Measurements from ENCODE around the gene FSTL4.

Gene FSTL4

DNA sequence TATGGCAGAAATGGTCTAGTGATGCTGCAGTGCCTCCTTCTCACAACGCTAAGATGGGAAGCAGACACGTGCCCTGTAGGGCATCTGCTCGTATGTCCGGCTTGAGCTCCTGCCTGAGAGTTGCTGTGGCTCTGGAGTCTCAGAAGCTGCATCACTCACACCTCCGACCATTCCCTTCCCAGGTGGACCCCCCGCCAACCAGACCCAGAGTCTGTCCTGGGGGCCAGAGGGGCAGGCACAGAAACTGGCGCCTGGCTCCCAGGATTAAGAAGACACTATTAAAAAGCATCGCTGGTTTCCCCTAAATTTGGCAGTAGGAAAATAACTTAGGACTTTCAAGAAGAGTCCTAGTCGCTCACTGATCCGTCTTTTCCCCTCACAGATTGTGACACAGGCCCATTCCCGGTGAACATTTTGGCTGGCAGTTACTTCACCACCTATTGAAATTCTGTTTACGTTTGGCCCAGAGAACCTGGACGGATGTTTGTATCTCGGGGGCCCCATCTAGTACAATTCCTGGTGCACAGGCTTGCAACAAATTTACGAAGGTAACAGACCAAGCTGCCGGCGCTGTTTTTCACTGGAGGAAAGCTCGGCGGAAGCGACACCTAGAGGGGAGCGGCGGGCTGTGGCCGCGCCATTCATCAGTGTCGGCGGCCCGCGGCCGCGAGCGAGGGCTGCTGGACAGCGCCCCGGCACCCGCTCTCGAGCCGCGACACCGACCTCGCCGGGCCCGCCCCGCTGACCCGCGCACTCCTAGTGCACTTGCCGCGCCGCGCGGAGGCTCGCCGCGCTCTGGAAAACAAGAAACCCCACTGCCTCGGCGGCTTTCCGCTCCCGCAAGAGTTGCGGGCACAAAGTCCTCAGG is 1.6 kb downstream of the FSTL4 start:
- peak; percentile 64 for DNase-seq (ENCODE audit: low spot score)

DNA sequence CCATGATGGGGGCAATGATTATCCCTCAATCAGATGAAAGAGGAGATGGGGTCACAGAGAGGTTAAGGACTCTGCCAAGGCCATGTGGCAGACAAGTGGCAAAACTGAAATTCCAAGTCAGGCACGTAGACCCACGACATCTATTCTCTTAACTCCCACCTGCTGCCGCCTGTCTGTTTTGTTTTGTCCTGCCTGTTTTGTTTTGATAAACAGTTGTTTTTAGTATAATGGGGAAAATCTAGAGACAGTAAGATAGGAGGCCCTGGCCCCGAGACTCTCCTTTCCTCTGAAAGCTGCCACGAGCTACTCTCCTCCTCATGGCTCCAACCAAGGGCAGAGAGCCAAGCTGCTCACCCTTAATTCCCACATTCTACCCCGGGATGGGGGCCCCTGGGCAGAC is 4.9 kb downstream of the FSTL4 start:
- DNase-seq (ENCODE audit: low spot score), result no peak

DNA sequence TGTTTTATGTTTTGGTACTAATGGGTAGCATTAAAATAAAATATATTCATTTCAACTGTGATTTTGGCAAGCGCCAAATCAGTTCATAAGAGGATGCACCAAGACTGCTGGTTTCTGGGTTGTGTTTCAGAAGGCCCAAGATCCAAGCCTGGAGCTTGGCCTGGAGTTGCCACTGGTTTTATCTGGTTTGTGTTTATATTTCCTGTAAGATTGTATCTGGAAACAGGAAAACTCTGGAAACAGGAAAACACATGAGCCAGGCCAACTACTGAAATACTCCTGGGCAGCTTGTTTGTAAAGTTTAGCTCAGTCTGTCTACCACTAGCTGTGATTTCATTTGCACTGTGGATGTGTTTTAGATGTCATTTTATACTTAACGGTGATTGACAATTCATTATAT is 5.5 kb downstream of the FSTL4 start:
- DNase-seq (ENCODE audit: low spot score), result no peak

DNA sequence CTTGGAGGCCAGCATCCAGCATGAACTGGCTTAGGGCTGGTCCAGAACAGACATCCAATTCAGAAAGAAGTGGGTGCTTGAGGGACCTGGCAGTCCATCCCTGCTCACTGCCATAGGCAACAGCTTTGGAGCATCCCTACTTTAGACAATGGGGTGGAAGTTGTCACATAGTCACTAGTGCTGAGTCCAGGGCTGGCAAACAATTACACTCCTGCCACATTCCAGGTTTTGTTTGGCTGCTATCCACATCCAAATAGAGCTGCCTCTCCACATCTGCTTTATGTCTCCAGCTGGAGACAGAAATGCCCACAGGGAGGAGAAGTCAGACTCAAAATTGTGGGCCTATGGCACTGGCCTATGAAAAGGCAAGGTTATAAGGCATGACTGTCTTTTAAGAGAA is 7.0 kb downstream of the FSTL4 start:
- no peak for DNase-seq (ENCODE audit: low spot score)

DNA sequence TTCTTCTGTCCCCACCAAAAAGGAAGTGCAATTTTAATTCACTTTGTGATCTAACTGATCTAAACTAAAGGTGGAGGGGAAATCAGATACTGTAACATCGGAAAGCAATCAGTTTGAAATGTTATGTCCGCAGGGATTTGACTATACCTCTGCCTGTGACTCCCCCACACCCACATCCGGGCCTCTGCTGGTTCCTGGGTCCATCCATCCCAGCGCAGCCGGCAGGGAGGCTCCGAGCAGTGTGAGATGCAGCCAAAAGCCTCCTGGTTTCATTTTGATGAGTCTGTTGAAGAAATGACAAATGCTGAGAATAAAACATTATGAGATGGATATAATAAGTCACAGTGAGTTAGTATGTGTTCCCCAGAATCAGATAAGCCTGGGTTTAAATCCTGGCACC is 8.6 kb downstream of the FSTL4 start:
- no peak for DNase-seq (ENCODE audit: low spot score)

DNA sequence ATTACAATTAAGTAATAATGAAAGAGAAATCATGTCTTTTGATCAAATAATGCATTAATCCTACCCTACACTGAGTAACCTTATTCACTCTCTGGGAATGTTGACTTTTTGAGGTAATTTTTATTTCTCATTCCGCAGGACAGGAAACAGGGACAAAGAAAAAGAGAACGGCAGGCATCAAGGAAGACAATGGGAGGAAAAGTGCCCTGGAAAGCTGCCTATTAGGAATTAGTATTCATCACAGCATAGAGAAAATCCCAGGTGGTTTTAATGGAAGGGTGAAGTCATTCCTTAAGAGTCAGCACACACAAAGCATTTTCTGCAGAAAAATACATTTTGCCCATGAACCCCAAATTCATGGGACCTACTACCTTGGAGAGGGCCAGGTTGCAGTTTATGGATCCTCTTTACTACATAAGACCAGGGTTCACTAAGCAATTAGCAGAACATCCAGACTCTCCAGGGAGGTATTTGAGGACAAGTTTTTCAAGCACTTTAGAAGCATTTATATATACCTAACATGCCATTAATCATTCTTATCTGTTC is 9.4 kb downstream of the FSTL4 start:
- no peak for DNase-seq (ENCODE audit: low spot score)

DNA sequence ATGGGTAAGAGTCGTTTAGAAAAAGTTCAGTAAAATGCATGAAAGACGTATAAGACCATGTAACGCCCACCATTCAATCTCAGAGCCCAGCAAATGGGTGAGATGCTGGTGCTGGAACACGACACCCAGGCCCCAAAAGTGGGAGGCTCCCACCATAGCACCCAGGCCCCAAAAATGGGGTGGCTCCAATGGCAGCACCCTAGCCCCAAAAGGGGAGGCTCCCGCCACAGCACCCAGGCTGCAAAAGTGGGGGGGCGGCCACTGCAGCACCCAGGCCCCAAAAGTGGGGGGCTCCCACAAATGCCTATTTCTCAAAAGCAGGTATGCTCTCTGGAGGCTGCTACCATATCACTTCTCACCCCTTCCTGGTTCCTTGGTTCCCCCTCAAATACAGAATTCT is 12.7 kb downstream of the FSTL4 start:
- no peak for DNase-seq (ENCODE audit: low spot score)

DNA sequence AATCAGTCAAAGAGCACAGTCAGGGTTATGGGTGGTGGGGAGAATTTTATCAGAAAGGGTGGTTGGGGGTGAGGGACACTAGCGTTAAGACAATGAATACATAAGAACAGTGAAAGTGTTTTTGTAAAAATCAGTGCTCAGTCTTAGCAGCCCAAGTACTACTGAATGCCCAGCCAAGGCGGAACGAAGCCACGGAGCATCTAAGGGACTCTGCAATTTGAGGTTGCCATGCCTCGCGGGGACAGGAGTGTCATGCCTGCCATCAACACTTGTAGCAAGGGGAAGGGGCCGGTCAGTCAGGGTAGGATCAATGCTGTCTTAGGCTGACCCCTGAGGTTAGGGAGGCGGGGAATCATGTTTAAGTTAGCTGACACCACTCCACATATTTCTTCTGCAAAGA is 13.3 kb downstream of the FSTL4 start:
- no peak for DNase-seq (ENCODE audit: low spot score)

DNA sequence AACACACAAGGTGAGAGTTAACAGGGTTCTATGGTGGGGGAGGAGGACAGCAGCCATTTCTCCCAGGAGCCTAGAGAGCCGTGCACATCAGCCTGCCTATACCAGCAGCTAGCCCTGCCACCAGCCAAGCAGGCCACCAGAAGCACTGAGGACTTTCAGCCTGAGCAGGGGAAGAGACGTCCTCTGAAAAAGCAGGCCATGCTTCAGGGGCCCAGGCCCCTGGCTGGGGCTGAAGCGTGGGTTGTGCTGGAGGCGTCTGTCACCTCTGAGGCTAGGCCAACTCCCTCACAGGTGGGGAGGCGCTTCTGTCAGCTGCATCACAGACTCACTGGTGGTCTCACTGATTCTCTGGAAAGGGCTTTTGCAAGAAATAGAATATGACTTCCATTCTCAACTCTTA is 16.3 kb downstream of the FSTL4 start:
- DNase-seq (ENCODE audit: low spot score), result no peak

DNA sequence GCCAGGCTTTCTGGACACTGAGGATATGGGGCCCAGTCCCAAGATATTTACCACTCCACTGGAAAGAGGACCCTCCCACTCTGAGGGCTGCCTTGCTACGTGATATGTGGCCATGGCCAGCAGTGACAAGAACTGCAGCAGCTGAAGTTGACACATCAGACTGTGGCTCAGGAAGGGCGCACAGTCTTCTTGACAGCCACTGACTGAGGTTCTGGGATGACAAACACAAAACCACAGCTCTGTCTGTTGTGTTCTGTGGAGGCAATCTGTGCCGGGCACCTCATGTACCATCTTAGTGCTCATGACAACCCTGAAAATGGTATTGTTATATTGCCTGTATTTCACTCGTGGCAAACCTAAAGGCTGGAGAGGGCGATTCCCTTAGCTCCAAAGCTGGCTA is 16.9 kb downstream of the FSTL4 start:
- no peak for DNase-seq (ENCODE audit: low spot score)

DNA sequence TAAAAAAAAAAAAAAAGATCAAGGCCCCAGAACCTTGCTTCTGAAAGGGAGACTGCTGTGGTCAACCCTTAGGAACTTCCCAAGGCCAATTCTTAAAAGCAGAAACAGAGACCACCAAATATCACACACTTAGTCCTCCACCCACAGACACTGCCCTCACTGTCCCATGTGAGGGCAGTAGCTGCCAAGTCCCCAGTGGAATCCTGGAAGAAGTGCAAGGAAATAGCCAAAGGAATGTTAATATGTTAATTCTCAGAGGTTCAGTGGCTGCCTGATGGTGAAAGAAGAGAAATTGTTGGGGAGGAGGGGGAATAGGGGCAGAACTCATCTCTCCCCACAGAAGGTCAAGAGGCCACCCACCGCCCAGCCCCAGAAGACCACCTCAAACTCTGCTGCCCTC is 23.1 kb downstream of the FSTL4 start:
- no peak for DNase-seq (ENCODE audit: low spot score)

DNA sequence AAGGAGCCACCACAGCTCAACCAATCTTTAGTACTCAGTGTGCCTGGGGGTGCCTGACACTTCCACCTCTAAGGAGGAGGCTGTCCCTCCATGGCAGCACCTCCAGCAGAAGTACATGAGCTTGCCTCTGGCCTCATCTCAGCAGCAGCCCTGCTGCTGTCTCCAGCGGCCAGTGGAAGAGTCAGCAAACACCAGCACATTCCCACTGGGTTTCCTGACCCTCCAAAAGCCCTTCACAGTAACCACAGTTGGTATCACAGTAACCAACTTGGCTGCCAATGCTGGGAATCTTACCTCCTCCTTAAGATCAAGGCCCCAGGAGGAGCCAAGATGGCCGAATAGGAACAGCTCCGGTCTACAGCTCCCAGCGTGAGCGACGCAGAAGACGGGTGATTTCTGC is 29.4 kb downstream of the FSTL4 start:
- no peak for DNase-seq (ENCODE audit: low spot score)

DNA sequence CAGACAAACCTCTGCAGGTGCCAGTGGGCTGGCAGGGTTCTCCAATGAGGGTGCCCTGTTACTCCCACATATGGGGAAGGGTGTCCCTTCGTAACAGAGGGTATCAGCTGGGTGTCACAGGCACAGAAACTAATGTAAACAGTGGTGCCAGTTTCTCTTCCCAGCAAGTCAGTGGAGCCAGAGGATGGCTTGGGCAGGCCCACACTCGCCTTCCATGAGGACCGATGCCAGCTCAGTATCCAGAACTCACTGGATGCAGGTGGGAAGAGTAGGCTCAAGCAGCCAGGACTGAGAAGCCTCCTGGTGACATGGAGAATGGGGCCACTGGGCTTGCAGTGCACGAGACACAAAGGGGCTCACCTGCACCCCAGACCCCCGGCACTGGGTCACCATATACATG is 30.4 kb downstream of the FSTL4 start:
- DNase-seq (ENCODE audit: low spot score), result no peak

DNA sequence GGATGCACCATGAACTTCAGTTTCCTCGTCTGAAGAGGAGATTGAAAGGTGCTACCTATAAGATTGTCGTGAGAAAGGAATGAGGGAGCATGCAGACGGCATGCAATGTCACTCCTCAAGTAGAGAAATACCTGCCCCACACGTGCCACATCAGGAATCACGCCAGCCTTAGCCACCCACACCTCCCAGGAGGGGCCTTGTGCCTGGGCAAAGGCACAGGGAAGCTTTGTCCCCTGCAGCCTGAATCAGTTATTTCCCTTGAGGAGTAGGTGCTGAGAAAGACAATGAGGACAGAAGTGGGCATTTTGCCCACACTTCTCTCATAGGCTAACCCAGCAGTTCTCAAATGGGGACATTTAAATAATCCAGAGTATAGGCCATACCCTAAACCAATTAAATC is 31.0 kb downstream of the FSTL4 start:
- DNase-seq (ENCODE audit: low spot score), result no peak

DNA sequence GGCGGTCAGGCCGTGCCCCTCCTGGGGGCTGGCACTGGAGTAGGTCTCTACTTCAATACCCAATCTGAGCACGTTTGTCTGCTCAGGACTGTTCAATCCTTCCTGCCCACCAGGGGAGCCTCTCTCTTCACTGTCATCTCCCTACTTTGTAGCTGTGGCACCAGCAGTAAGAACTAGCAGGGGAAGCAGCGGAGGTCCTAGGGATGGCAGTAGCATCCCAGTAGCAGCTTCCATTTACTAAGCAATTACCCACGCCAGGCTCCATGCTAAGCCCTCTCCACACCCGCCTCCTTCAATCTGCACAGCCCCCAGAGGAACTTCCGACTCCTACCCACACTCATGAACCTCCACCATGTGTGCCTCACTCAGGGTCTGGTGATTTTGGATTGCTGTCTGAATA is 31.7 kb downstream of the FSTL4 start:
- no peak for DNase-seq (ENCODE audit: low spot score)

DNA sequence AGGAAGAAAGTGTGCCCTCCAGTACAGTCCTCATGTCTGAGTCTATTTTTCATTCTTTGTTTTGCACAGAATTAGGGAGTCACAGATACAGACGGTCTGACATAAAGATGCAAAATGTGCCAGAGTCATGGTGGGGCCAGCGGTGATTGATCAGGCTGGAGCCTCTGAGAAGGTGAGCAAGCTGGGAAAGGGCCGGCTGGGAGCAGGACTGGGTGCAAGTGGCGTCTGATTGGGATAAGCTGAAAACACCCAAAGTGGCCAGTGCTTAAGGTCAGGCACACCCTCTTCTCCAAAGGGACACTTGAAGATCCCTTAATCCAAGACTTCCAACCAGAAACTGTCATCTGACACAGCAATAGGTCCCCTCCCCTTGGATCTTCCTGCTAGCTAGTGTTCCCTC is 32.6 kb downstream of the FSTL4 start:
- DNase-seq (ENCODE audit: low spot score), result no peak

DNA sequence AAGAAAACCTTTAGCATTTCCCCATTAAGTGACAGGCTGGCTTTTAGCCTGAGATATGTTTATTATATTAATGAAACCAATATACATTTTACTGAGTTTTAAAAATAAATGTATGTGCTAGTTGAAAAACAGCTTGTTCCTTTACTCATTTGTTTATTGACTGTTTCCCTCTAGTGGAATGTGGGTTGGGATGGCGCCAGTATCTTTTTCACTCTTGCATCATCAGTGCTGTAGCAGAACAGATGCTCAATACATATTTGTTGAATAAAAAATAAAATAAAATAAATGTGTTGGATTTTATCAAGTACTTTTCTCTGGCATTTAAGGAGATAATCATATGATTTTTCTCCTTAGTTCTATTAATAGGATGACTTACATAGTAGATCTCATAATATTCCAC is 43.0 kb downstream of the FSTL4 start:
- no peak for DNase-seq (ENCODE audit: low spot score)

DNA sequence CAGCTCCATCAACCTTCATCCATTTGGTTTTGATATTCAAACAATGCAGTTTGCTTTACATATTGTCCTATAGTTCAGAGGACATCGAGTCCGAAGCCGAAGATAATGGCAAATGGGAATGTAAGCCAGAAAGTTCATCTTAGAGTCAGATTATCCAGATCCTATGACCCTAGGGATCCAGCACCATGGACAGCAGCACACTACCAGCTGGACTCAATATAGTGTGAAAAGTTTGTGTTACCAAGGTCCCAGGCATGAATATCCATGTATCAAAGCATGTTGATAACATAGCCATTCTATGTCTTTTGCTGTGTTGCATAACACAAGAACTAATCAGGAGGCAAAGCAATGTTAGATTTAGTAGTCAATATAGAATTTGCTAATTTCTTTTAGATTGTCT is 46.3 kb downstream of the FSTL4 start:
- DNase-seq (ENCODE audit: low spot score), result peak; percentile 12

DNA sequence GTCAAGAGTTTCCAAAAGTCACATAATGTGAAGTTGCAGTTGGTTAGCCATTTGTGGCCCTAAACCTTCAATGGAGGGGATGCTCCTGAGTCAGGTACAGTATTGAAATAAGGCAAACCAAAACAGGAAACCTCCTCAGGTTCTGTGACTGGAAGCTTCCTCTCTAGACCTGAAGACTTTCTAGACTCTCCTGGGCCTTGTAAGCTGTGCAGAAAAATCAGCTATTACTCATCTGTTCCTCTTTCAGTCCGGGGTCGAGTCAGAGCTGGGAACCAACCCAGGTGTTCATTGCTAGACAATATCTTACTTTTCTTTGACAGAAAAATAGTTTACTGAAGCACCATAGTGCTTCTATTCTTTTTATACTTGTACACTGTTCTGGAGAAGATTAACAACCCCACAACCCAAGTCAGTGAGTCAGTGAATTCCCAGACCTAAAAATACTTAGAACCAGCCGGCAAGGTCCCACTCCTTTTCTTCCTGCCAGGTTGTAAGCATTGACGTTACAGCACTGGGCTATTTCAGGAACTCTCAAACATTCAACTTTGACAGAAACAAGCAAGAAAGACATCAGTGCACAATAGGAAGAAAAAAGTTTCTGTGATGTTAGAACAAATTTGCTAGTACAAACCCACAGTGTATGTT is 47.3 kb downstream of the FSTL4 start:
- DNase-seq (ENCODE audit: low spot score), result no peak

DNA sequence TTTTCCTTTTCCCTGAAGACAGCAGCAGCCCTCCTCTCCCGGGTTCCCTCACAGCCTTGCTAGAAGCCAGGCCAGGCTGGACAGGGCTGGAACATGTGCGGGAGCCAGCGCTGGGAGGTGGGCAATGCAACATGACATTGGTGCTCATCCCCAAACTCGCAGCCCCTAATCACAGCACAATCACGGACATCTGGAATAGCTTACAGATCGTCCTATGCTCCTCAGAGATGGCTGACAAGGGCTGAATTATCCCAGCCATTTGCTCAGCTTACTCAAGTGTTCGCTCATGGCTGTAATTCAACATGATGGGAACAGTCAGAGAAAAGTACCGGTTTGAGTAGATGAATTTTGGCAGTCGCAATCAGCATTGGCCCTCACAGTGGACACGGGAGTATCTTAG is 49.8 kb downstream of the FSTL4 start:
- no peak for DNase-seq (ENCODE audit: low spot score)

DNA sequence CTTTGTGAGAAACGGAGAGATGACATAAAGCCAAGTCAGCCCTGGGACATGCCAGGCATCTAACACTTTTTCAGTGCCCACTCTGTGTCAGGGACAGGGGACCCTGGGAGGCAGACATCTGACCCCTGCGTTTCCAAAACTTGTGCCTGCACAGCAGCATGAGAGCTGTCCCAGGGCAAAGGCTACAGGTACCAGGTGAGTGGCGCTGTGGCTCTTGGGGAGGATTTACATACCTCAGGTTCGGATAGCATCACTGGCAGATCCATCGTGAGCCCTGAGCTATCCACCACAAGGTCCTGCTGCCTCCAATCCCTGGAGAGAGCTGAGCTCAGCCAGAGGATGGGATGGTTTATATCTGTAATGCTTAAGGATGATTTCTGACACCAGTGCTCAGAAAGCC is 52.4 kb downstream of the FSTL4 start:
- DNase-seq (ENCODE audit: low spot score), result no peak

DNA sequence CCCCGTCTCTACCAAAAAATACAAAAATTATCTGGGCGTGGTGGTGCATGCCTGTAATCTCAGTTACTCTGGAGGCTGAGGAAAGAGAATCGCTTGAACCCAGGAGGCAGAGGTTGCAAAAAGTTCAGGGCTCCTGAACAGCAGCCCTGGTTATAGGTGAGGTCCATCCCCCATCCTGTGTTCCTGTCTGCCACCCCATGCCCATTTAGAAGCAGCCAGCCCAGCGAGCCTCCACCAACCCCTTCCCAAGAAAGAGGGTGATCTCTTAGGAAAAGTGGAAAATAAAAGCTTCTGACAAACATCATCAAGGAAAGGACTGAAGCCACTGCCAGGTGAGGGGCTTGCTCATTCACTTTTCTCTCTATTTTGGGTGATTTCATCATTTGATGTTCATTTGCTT is 55.8 kb downstream of the FSTL4 start:
- no peak for DNase-seq (ENCODE audit: low spot score)

DNA sequence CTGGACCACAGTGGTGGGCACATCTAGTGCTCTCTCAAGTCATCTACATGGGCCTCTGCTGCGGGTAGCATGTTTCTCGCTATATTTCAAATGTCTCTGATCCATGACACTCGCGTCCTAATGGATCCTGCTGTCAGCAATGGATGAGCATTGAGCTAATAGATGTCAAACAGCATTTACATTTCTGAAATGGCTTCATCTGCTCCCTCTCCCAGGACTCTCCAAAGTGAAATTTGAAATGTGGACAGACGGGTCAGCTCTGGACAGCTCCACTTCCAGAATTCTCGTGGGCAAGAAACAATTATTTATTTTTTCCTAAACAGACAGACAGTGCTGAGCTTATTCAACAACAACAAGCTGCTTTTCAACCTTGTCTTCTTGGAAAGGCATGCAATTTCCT is 58.1 kb downstream of the FSTL4 start:
- no peak for DNase-seq (ENCODE audit: low spot score)

Measured in kidney tubule cell (primary cell).